Gastroesophageal sphincter (tissue), 4 donors: ENCODE measurements around the gene RTKN2. TPM values are rescaled to one million over a fixed set of nuclear protein-coding genes. Genes with fewer than 3 reads are reported as not detected.

ENCODE experiments used
- ATAC-seq: fragments of 150-250 bp; one replicate; pipeline ENCODE4 v1.9.1; 2016; ENCODE audit warnings: mild to moderate bottlenecking, moderate library complexity
- H3K27ac ChIP-seq, 4 donors: fragments of 200-600 bp; sonication (generic) in 3 of 4; 1 replicate in 3 of 4; 2 replicates in 1 of 4; pipeline ENCODE4 v1.5.1; 2016 to 2019
- H3K27me3 ChIP-seq: fragments of 200-600 bp; sonication (generic); one replicate; pipeline ENCODE4 v1.5.1; 2019
- H3K36me3 ChIP-seq, 2 donors: fragments of 200-600 bp; sonication (generic); one replicate each; pipeline ENCODE4 v1.5.1; 2019; ENCODE audit warnings: control low read depth in 1 of 2
- H3K4me1 ChIP-seq, 3 donors: fragments of 200-600 bp; sonication (generic); 1 replicate in 2 of 3; 2 replicates in 1 of 3; pipeline ENCODE4 v1.5.1; 2016 to 2019; ENCODE audit warnings: control low read depth in 2 of 3
- H3K4me3 ChIP-seq, 2 donors: fragments of 200-600 bp; sonication (generic); one replicate each; pipeline ENCODE4 v1.5.1; 2019; ENCODE audit warnings: mild to moderate bottlenecking in 1 of 2, moderate library complexity in 1 of 2
- H3K9me3 ChIP-seq, 3 donors: fragments of 200-600 bp; sonication (generic); one replicate each; pipeline ENCODE4 v1.5.1; 2017 to 2019; ENCODE audit warnings: control low read depth in 2 of 3
- CTCF ChIP-seq, 4 experiments: fragments of 200-600 bp in 2 of 4; fragments of 450-650 bp in 2 of 4; sonication (generic) in 1 of 4; IDR thresholded peaks; one replicate each; pipeline ENCODE4 v1.5.1; 2017 to 2019; ENCODE audit warnings: antibody characterized with exemption in 4 of 4, mild to moderate bottlenecking in 2 of 4, moderate library complexity in 2 of 4
- EP300 ChIP-seq: sonication (generic); formaldehyde crosslinking; IDR thresholded peaks from one replicate; pipeline ENCODE4 v1.6.1; 2017; ENCODE audit warnings: antibody characterized with exemption, mild to moderate bottlenecking
- POLR2A ChIP-seq, 2 donors: fragments of 450-650 bp; IDR thresholded peaks; one replicate each; pipeline ENCODE4 v1.6.1; 2017; ENCODE audit warnings: antibody characterized with exemption in 2 of 2, mild to moderate bottlenecking in 2 of 2, moderate library complexity in 1 of 2
- POLR2AphosphoS5 ChIP-seq: sonication (generic); formaldehyde crosslinking; IDR thresholded peaks from one replicate; pipeline ENCODE4 v1.6.1; 2017; ENCODE audit warnings: antibody characterized with exemption
- WGBS, 2 donors: methylation state at CpG; one replicate each; pipeline ENCODE4 v1.1.5; 2018; ENCODE audit warnings: low coverage in 1 of 2; 5-methylcytosine and 5-hydroxymethylcytosine counted together
- total RNA-seq, 4 donors: library from RNA; depleted of rRNA; stranded (reverse); fragments of >200 nt; gene quantifications; one replicate each; pipeline ENCODE4 v1.1.0, GENCODE V29; 2016

The RTKN2 gene
- total RNA-seq, 4 donors from 2014 or later: not detected

DNA sequence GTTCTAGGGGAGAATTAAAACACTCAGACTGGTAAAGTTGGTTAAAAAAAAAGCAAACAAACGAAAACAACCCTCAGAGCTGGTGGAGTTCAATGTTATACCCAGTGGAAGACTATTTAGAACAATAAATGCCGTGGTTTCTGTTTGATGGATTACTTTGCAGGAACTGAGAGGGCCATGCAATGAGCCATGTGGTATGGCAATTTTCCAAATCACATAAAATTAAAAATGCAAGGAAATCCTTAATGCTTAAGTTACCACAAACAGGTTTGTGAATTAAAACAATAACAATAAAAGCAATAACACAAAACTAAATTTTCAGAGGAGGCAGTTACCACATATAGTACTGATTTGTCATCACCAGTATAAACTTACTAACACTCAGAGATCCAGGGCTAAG lies 96.9 kb downstream of the RTKN2 start:
- no peaks in the 10 kb centered on the region for H3K36me3 ChIP-seq
- no peaks in the 10 kb centered on the region for H3K27me3 ChIP-seq

DNA sequence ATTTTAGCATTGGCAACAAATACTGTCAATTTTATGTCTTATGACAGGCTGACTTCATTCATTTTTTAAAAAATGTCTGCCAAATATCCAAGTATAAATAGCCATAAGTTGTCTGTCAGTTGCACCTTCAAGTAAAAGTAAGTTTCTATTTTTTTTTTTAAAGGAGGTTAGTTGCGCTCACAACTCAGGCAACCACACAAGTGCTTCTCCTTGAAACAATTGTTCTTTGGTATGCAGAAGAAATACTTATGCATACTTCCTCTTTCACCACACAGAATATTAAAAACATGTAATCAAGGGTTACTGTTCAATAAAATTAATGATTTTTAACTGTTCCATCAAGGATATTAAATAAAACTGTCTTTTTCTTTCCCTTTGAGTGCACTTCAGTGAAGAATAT lies 97.9 kb downstream of the RTKN2 start:
- Histone ChIP-seq H3K9me3 (peaks cover 0 to 13% (median 0%) of the 10 kb centered on the region in 3 donors), H3K27me3 (no peaks in the 10 kb centered on the region), H3K4me1 (peaks cover 0 to 6% (median 0%) of the 10 kb centered on the region in 3 donors), H3K4me3 (no peak overlapping the region), H3K27ac (no peak overlapping the region), H3K36me3 (no peaks in the 10 kb centered on the region)
- ATAC-seq: no peak
- TF ChIP-seq POLR2A (IDR thresholded peaks at IDR 0.05): no peak
- TF ChIP-seq POLR2AphosphoS5: no peak
- TF ChIP-seq CTCF (IDR thresholded peaks at IDR 0.05): no peak
- TF ChIP-seq EP300: no peak
- WGBS, 2 donors: 93 to 100% methylated on average over 1 of the region's 1 CpG

More for the DNA sequence above, 96.9 kb downstream of the RTKN2 start:
- Histone ChIP-seq H3K9me3 (peaks cover 0 to 13% (median 0%) of the 10 kb centered on the region in 3 donors), H3K4me3 (no peak overlapping the region), H3K27ac (no peak overlapping the region), H3K4me1 (peaks cover 0 to 3% (median 0%) of the 10 kb centered on the region in 3 donors)
- ATAC-seq: no peak
- 64 to 83% methylated on average over 2 of the region's 2 CpGs for WGBS, 2 donors
- TF ChIP-seq POLR2AphosphoS5: no peak
- no peak for TF ChIP-seq CTCF (IDR thresholded peaks at IDR 0.05)
- TF ChIP-seq POLR2A (IDR thresholded peaks at IDR 0.05): no peak
- TF ChIP-seq EP300: no peak

GRCh38 chr10:62166331-62167131 lies 102.1 kb downstream of the RTKN2 start:
- H3K4me1 ChIP-seq: peaks cover 0 to 6% (median 0%) of the 10 kb centered on the region in 3 donors
- no peak overlapping the region for H3K4me3 ChIP-seq
- ATAC-seq: no peak
- H3K27ac ChIP-seq: no peak overlapping the region
- 24 to 55% methylated on average over 3 to 4 of the region's 4 CpGs for WGBS, 2 donors
- no peaks in the 10 kb centered on the region for H3K27me3 ChIP-seq
- no peaks in the 10 kb centered on the region for H3K9me3 ChIP-seq
- no peak for TF ChIP-seq CTCF (IDR thresholded peaks at IDR 0.05)
- TF ChIP-seq EP300: no peak
- no peak for TF ChIP-seq POLR2AphosphoS5
- no peak for TF ChIP-seq POLR2A (IDR thresholded peaks at IDR 0.05)
- no peaks in the 10 kb centered on the region for H3K36me3 ChIP-seq

DNA sequence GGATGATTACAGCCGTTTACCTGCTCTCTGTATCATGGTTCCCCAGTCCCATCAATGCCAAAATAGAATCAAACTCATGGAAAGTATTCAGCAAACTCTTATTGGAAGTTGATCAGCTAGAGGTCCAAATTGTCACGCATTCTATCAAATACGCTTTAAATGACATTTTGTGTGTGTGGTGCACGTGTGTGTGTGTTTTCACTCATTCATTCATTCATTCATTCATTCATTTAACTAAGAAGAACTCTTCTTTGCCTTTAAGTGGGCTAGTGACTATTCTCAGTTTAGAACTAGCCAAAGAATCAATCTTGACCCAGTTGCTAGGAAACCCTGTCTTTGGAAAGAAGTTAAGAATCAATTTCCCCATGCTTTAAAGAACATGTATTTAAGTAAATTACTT lies 102.8 kb downstream of the RTKN2 start:
- ATAC-seq: no peak
- Histone ChIP-seq H3K27me3 (no peaks in the 10 kb centered on the region), H3K27ac (no peak overlapping the region), H3K4me3 (no peak overlapping the region), H3K9me3 (no peaks in the 10 kb centered on the region), H3K4me1 (peaks cover 0 to 6% (median 0%) of the 10 kb centered on the region in 3 donors), H3K36me3 (no peaks in the 10 kb centered on the region)
- TF ChIP-seq POLR2A (IDR thresholded peaks at IDR 0.05) (no peak), EP300 (no peak), CTCF (IDR thresholded peaks at IDR 0.05) (no peak), POLR2AphosphoS5 (no peak)
- WGBS, 2 donors: 94 to 96% methylated on average over 4 of the region's 4 CpGs

GRCh38 chr10:62163024-62163423 lies 105.6 kb downstream of the RTKN2 start:
- ATAC-seq: no peak
- Histone ChIP-seq H3K27ac (no peak overlapping the region), H3K4me1 (peaks cover 0 to 6% (median 0%) of the 10 kb centered on the region in 3 donors), H3K36me3 (no peaks in the 10 kb centered on the region), H3K27me3 (no peaks in the 10 kb centered on the region), H3K4me3 (no peak overlapping the region), H3K9me3 (no peaks in the 10 kb centered on the region)
- no peak for TF ChIP-seq POLR2AphosphoS5
- TF ChIP-seq POLR2A (IDR thresholded peaks at IDR 0.05): no peak
- no peak for TF ChIP-seq EP300
- no peak for TF ChIP-seq CTCF (IDR thresholded peaks at IDR 0.05)
- WGBS, 2 donors: 79 to 92% methylated on average over 2 of the region's 2 CpGs
